Effector memory CD8-positive, alpha-beta T cell (primary cell): ENCODE results near the gene TMEM201.
A peak's percentile ranks its signal among the peaks of the same experiment; 100 is the strongest.

Experiments used
- ATAC-seq: fragments of 150-1000 bp; cut with Tn5 transposase; replicated peaks from 2 replicates; pipeline ENCODE4 v1.10.0; 2021; ENCODE audit warnings: mild to moderate bottlenecking, moderate library complexity
- DNase-seq, 3 experiments: peaks; one replicate each; pipeline ENCODE4 v3.0.0; 2021
- H3K27ac Mint-ChIP-seq, 2 donors: one replicate each; pipeline ENCODE4 v1.8.0; 2022; ENCODE audit warnings: mild to moderate bottlenecking in 2 of 2, mixed read lengths in 2 of 2, moderate library complexity in 2 of 2
- H3K27me3 Mint-ChIP-seq, 2 donors: one replicate each; pipeline ENCODE4 v1.8.0; 2022; ENCODE audit warnings: mixed read lengths in 2 of 2
- H3K36me3 Mint-ChIP-seq: one replicate; pipeline ENCODE4 v1.8.0; 2022; ENCODE audit warnings: mild to moderate bottlenecking, moderate library complexity, mixed read lengths; ENCODE audit not compliant: insufficient read depth
- H3K4me1 Mint-ChIP-seq, 2 donors: one replicate each; pipeline ENCODE4 v1.8.0; 2022; ENCODE audit warnings: low read depth in 2 of 2, mixed read lengths in 2 of 2
- H3K4me3 Mint-ChIP-seq, 2 donors: one replicate each; pipeline ENCODE4 v1.8.0; 2022; ENCODE audit warnings: mild to moderate bottlenecking in 2 of 2, mixed read lengths in 2 of 2, moderate library complexity in 2 of 2
- H3K9me3 Mint-ChIP-seq, 2 donors: one replicate each; pipeline ENCODE4 v1.8.0; 2022; ENCODE audit warnings: mixed read lengths in 2 of 2
- total RNA-seq, 9 experiments: gene quantifications; one replicate each; lab custom pipeline; 2026; lab: John Stamatoyannopoulos, UW

Gene TMEM201
- 7.6 to 39.6 (median 14.8) reads per million in 9 experiments for total RNA-seq

GRCh38 chr1:9588551-9589143 is at the start of gene TMEM201:
TMEM201 (plus strand) TSS chr1:9588911; CDS start chr1:9588931, 20 bp downstream.
- H3K4me3 Mint-ChIP-seq: peak within 1 kb of the TSS; percentile 76 to 77
- H3K36me3 Mint-ChIP-seq: peaks cover 28% of the 10 kb centered on the region
- peak; percentile 90 to 95 (median 91) for DNase-seq
- H3K9me3 Mint-ChIP-seq: no peaks in the 10 kb centered on the region
- no peaks in the 10 kb centered on the region for H3K27me3 Mint-ChIP-seq
- peak; percentile 92 for ATAC-seq
- H3K27ac Mint-ChIP-seq: peak within 1 kb of the TSS in 1 of 2 donors; percentile 59
- peaks cover 15 to 24% of the 10 kb centered on the region in 2 donors for H3K4me1 Mint-ChIP-seq

- peak; percentile 94 for ATAC-seq
- H3K4me1 Mint-ChIP-seq: peaks cover 14 to 17% of the 10 kb centered on the region in 2 donors
- H3K36me3 Mint-ChIP-seq: peaks cover 21% of the 10 kb centered on the region
Measured at GRCh38 chr1:9539165-9539828, 49.4 kb upstream of the TMEM201 start, which contains the start of gene SLC25A33. SLC25A33 (plus strand) TSS chr1:9539465; CDS start chr1:9539692, 227 bp downstream.

GRCh38 chr1:9539829-9540550 is 48.7 kb upstream of the TMEM201 start:
- Mint-ChIP-seq H3K4me1 (peaks cover 14 to 17% of the 10 kb centered on the region in 2 donors), H3K36me3 (peaks cover 21% of the 10 kb centered on the region), H3K27ac (peak overlapping the region; percentile 75 to 85), H3K27me3 (no peaks in the 10 kb centered on the region), H3K9me3 (no peaks in the 10 kb centered on the region), H3K4me3 (peak overlapping the region; percentile 79 to 81)
- peak; percentile 54 for ATAC-seq
- peak; percentile 17 to 45 (median 38) for DNase-seq

More at GRCh38 chr1:9539165-9539828, 49.4 kb upstream of the TMEM201 start, which contains the start of gene SLC25A33:
- H3K27me3 Mint-ChIP-seq: no peaks in the 10 kb centered on the region
- peak; percentile 97 to 98 (median 97) for DNase-seq
- no peaks in the 10 kb centered on the region for H3K9me3 Mint-ChIP-seq
- H3K4me3 Mint-ChIP-seq: peak within 1 kb of the TSS; percentile 79 to 82
- peak within 1 kb of the TSS; percentile 85 to 89 for H3K27ac Mint-ChIP-seq

- DNase-seq (no peak), ATAC-seq (no peak)
- no peaks in the 10 kb centered on the region for H3K27me3 Mint-ChIP-seq
- H3K36me3 Mint-ChIP-seq: peaks cover 21% of the 10 kb centered on the region
- H3K9me3 Mint-ChIP-seq: no peaks in the 10 kb centered on the region
- peak overlapping the region in 1 of 2 donors; percentile 11 for H3K4me3 Mint-ChIP-seq
- H3K27ac Mint-ChIP-seq: no peak overlapping the region
- peaks cover 14 to 17% of the 10 kb centered on the region in 2 donors for H3K4me1 Mint-ChIP-seq
Measured at GRCh38 chr1:9542430-9542829, 46.3 kb upstream of the TMEM201 start.

- no peaks in the 10 kb centered on the region for H3K27me3 Mint-ChIP-seq
Measured at GRCh38 chr1:9544926-9545325, 43.8 kb upstream of the TMEM201 start.

GRCh38 chr1:9549955-9550546 is 38.7 kb upstream of the TMEM201 start:
- Mint-ChIP-seq H3K4me1 (peaks cover 7 to 8% of the 10 kb centered on the region in 2 donors), H3K27me3 (no peaks in the 10 kb centered on the region), H3K27ac (no peak overlapping the region), H3K4me3 (no peak overlapping the region), H3K9me3 (no peaks in the 10 kb centered on the region), H3K36me3 (peaks cover 16% of the 10 kb centered on the region)
- ATAC-seq: no peak
- DNase-seq: no peak

More at GRCh38 chr1:9544926-9545325, 43.8 kb upstream of the TMEM201 start:
- no peak for DNase-seq
- no peak overlapping the region for H3K27ac Mint-ChIP-seq
- H3K9me3 Mint-ChIP-seq: no peaks in the 10 kb centered on the region
- no peak for ATAC-seq
- peaks cover 18% of the 10 kb centered on the region for H3K36me3 Mint-ChIP-seq
- no peak overlapping the region for H3K4me3 Mint-ChIP-seq
- peaks cover 12 to 16% of the 10 kb centered on the region in 2 donors for H3K4me1 Mint-ChIP-seq

- no peak for DNase-seq
- no peaks in the 10 kb centered on the region for H3K27me3 Mint-ChIP-seq
- H3K4me3 Mint-ChIP-seq: no peak overlapping the region
- H3K27ac Mint-ChIP-seq: no peak overlapping the region
- no peak for ATAC-seq
- peaks cover 30% of the 10 kb centered on the region for H3K36me3 Mint-ChIP-seq
- H3K4me1 Mint-ChIP-seq: peaks cover 7 to 8% of the 10 kb centered on the region in 2 donors
- H3K9me3 Mint-ChIP-seq: no peaks in the 10 kb centered on the region
Measured at GRCh38 chr1:9551984-9552383, 36.7 kb upstream of the TMEM201 start.

- Mint-ChIP-seq H3K36me3 (peaks cover 39% of the 10 kb centered on the region), H3K4me3 (no peak overlapping the region), H3K4me1 (peaks cover 3 to 6% of the 10 kb centered on the region in 2 donors), H3K27ac (no peak overlapping the region), H3K9me3 (no peaks in the 10 kb centered on the region), H3K27me3 (no peaks in the 10 kb centered on the region)
- DNase-seq: no peak
- ATAC-seq: no peak
Measured at GRCh38 chr1:9553736-9554144, 35.0 kb upstream of the TMEM201 start.

GRCh38 chr1:9555942-9556341 is 32.8 kb upstream of the TMEM201 start:
- no peaks in the 10 kb centered on the region for H3K27me3 Mint-ChIP-seq
- no peak for ATAC-seq
- no peak overlapping the region for H3K4me3 Mint-ChIP-seq
- H3K27ac Mint-ChIP-seq: no peak overlapping the region
- H3K36me3 Mint-ChIP-seq: peaks cover 38% of the 10 kb centered on the region
- no peaks in the 10 kb centered on the region for H3K9me3 Mint-ChIP-seq
- no peak for DNase-seq
- H3K4me1 Mint-ChIP-seq: peaks cover 0 to 4% of the 10 kb centered on the region in 2 donors

- Mint-ChIP-seq H3K36me3 (peaks cover 45% of the 10 kb centered on the region), H3K27ac (no peak overlapping the region), H3K9me3 (no peaks in the 10 kb centered on the region), H3K27me3 (no peaks in the 10 kb centered on the region), H3K4me1 (peaks cover 0 to under 1% of the 10 kb centered on the region in 2 donors), H3K4me3 (no peak overlapping the region)
- DNase-seq (no peak), ATAC-seq (no peak)
Measured at GRCh38 chr1:9557624-9558023, 31.1 kb upstream of the TMEM201 start.

GRCh38 chr1:9558271-9558945 is 30.3 kb upstream of the TMEM201 start:
- no peak for DNase-seq
- Mint-ChIP-seq H3K4me1 (no peaks in the 10 kb centered on the region), H3K4me3 (no peak overlapping the region), H3K27me3 (no peaks in the 10 kb centered on the region), H3K27ac (no peak overlapping the region), H3K36me3 (peaks cover 45% of the 10 kb centered on the region), H3K9me3 (no peaks in the 10 kb centered on the region)
- ATAC-seq: no peak

- Mint-ChIP-seq H3K27ac (peak overlapping the region in 1 of 2 donors; percentile 32), H3K4me3 (peak overlapping the region in 1 of 2 donors; percentile 1), H3K36me3 (peaks cover 46% of the 10 kb centered on the region), H3K9me3 (no peaks in the 10 kb centered on the region), H3K27me3 (no peaks in the 10 kb centered on the region), H3K4me1 (no peaks in the 10 kb centered on the region)
- ATAC-seq (no peak), DNase-seq (no peak)
Measured at GRCh38 chr1:9558946-9559545, 29.7 kb upstream of the TMEM201 start.
